Glomerular endothelial cell (primary cell): Measurements from ENCODE around the gene IQCK. TPM values are rescaled to one million over a fixed set of nuclear protein-coding genes. Genes with fewer than 3 reads are reported as not detected.

Experiments used
- DNase-seq: peaks from one replicate; pipeline ENCODE4 v3.0.0-alpha.2; 2011; ENCODE audit warnings: low read depth, low spot score; ENCODE audit errors: extremely low read depth
- total RNA-seq: library from RNA; depleted of rRNA; stranded (reverse); fragments of >200 nt; gene quantifications from 2 replicates; pipeline ENCODE4 v1.2.3, GENCODE V29; 2015

Gene IQCK
- total RNA-seq, 1 donor from 2014 or later: 52.3 TPM

GRCh38 chr16:19876501-19877059, 158.5 kb downstream of the IQCK start:
- DNase-seq: no peak

- no peak for DNase-seq
These were observed 160.7 kb downstream of the IQCK start for GRCh38 chr16:19878757-19879156.

- DNase-seq: no peak
These were observed 161.2 kb downstream of the IQCK start for GRCh38 chr16:19879241-19879792.

- no peak for DNase-seq
These were observed 163.0 kb downstream of the IQCK start for GRCh38 chr16:19881028-19881427.

- no peak for DNase-seq
These were observed 163.7 kb downstream of the IQCK start for GRCh38 chr16:19881783-19882182.

GRCh38 chr16:19882186-19882585, 164.1 kb downstream of the IQCK start:
- DNase-seq: no peak

GRCh38 chr16:19882646-19883045, 164.6 kb downstream of the IQCK start:
- no peak for DNase-seq

- no peak for DNase-seq
These were observed 165.4 kb downstream of the IQCK start for GRCh38 chr16:19883296-19883965.

GRCh38 chr16:19883966-19884485, 166.0 kb downstream of the IQCK start:
- DNase-seq: no peak

- no peak for DNase-seq
These were observed 166.8 kb downstream of the IQCK start, which contains the start of gene GPRC5B for GRCh38 chr16:19884611-19885450. Gene GPRC5B (minus strand): TSS chr16:19884848. CDS start chr16:19872845, 12,003 bp downstream.

- no peak for DNase-seq
These were observed 167.5 kb downstream of the IQCK start for GRCh38 chr16:19885451-19886072.

GRCh38 chr16:19886073-19886941, 168.2 kb downstream of the IQCK start:
- DNase-seq: peak; percentile 55

- no peak for DNase-seq
These were observed 170.8 kb downstream of the IQCK start for GRCh38 chr16:19888834-19889233.

GRCh38 chr16:19890901-19891300, 172.8 kb downstream of the IQCK start:
- no peak for DNase-seq

GRCh38 chr16:19892902-19893301, 174.8 kb downstream of the IQCK start:
- no peak for DNase-seq

GRCh38 chr16:19894586-19894985, 176.5 kb downstream of the IQCK start:
- no peak for DNase-seq

- DNase-seq: no peak
These were observed 178.9 kb downstream of the IQCK start for GRCh38 chr16:19896951-19897350.

GRCh38 chr16:19898166-19898565, 180.1 kb downstream of the IQCK start:
- DNase-seq: no peak

- no peak for DNase-seq
These were observed 181.0 kb downstream of the IQCK start for GRCh38 chr16:19898924-19899604.
